CD4-positive, alpha-beta T cell treated with Interleukin-10 for 1 hour (primary cell): Measurements from ENCODE around the gene PRR3.
A peak's percentile ranks its signal among the peaks of the same experiment; 100 is the strongest.
"Not testable (repeated sequence)": the region's sequence is repeated elsewhere in the genome, so short reads cannot be mapped to it uniquely, and the experiment has no call there.

Experiments used
- DNase-seq: peaks from one replicate; pipeline ENCODE4 v3.0.0-alpha.2; 2020

PRR3 gene, protein sequence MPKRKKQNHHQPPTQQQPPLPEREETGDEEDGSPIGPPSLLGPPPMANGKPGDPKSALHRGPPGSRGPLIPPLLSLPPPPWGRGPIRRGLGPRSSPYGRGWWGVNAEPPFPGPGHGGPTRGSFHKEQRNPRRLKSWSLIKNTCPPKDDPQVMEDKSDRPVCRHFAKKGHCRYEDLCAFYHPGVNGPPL

DNA sequence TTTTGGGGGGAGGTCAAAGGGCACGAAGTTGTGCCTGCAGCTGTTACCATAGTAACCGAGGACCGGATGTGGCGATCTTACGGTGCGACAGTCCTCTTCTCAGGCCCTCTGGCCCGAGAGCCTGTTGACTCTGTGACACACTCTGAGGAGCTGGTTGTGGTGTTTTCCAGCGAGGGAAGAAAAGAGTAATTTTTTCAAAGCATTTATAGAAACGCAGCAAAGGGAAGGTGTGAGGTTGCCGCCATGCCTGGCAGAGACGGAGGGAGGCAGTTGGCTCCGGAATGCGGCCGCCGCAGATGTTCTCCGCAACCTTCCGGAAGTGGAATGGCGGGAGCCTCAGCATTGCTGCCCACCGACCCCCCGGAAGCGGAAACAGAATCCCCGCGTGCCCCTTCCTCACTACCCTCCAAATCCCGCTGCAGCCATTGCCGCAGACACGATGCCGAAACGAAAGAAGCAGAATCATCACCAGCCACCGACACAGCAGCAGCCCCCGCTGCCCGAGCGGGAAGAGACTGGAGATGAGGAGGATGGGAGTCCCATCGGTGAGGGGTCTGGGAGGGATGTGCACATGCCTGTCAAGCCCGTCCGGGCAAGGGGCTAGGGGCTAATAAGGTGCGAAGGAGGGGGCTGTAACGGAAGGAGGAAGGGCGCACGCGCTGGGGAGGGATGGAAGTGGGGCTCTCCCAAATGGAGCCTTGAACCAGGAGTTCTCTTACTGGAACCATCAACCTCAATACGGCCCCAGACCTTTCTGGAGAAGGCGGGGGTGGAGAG, at the start of gene PRR3:
TSS of gene PRR3 (plus strand) at position 390 of the 777 bp plus-strand sequence. CDS start at position 440, 50 bp downstream.
- DNase-seq: peak; percentile 93

DNA sequence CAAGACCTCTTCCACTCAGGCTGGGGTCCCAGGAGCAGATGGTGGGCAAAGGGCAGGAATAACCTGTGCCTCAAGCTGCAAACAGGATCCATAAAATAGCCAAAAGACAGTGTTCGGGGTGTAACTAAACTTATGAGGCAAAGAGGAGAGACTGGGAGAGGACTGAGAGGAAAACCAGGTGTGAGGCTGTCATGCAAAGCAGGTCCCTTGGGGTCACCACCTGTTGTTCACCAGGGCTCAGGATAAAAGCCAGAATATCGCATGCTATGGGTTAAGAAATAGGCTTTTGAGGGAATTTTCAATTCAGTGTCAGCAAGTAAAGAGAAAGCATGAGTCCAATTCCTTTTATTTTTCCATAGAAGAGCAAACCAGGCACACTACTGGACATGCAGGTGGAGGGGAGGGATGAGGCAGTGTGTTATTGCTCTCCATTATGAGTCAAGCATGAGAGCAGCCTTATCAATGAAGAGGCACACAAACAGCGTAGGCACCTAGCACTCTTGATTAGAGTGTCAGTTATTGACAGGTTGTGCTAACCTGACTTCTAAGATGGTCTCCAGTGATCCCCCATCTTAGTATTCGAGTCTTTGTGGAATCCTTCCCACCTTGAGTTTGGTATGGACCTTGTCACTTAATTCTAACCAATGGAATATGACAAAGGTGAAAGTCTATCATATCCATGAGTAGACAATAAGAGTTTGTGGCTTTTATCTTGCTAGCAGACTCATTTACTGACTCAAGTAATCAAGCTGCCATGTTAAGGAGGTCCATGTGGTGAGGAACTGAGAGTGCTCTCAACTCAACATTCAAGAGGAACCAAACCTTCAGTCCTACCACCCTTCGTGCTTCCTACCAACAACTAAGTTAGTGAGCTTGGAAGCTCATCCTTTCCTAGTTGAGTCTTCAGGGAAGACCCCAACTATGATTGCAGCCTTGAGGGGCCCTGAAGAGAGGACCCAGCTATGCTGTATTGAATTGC, 49.0 kb upstream of the PRR3 start:
- DNase-seq: no peak

DNA sequence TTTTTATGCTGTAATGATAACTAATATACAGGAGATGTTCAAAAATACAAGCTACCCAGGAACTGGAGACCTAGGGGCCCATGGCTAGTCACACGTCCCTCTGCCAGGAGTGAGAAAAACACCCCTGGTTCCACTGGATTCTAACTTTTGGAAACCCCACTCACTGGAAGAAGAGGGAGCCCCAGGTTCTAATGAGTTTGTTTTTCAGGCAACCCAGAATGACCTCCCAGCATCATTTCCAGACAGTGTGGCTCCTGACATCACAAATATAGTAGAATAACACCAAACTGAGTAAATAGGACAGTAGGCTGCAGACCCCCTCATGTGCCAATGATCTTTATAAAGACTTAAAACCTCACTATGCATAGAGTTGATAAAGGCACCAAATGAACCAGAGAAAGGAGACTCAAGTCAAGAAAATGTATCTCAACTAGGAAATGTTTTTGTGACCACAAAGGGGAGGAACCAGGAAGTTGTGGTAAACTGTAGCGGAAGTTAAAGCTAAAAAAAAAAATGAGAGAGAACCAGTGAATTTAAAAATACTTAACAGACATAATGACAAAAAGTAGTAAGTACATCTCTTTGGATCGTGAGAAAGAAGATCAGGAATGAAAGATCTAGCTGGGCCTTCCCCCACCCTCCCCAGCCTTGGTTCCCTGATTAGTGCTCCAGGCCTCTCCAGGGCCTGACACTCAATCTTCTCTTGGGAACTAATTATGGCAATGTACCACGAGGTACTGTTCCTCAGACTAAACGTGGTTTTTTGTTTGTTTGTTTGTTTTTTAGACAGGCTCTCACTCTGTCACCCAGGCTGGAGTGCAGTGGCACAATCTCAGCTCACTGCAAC, 48.0 kb upstream of the PRR3 start:
- DNase-seq: peak; percentile 78

DNA sequence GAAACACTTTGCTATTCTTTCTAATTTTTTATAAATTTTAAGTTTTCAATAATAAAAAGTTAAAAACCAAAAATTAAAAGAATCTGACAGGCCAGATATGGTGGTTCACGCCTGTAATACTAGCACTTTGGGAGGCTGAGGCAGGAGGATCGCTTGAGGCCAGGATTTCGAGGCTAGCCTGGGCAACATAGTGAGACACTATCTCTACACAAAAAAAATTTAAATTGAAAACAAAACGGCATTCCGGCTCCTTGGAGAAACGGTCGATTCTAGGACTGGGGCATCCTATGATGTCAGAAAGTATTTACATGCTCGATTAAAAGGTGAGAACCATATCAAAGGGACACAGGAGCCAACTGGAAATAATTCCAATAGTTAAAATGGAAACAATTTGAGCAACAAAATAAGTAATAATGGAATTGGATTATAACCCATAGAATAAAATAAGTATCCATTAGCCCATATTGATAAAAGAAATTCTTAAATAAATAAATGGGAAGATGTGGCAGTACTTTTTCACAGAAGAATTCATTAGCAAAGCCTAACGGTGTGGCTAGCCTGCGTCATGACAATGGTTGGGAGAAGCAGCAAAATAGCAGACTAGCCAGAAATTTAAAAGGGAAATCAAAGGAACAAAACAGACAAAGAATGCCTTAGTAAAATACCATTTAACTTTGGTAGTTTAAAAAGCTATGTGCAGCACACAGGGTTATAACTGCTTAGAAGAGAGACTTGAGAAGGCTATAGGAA, 46.5 kb upstream of the PRR3 start:
- DNase-seq: no peak

DNA sequence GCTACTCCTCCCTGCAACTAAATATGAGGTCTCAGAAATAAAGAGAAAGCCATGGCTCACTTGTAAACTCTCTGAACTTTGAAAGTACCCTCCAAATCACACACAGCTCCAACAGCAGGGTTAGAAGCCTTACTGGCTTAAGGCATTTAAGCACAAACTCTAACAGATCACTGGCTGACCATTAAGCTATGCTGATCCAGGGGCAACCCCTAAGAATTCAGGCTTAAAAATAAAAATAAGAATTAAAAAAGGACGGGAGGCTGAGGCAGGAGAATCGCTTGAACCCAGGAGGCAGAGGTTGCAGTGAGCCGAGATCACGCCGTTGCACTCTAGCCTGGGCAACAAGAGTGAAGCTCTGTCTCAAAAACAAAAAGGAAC, 45.9 kb upstream of the PRR3 start:
- DNase-seq: no peak

DNA sequence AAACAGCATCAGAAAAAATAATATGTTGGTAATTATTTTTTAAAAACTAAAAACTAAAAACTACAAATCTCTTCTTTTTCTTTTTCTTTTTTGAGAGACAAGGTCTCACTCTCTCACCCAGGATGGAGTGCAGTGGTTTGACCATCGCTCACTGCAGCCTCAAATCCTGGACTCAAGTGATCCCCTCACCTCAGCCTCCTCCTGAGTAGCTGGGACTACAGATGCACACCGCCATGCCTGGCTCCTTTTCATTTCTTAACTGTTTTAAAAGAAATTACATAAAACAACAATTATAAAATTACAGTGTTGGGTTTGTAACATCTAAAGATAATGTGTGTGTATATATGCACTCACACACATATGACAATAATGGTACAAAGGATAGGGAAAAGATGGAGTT, 43.6 kb upstream of the PRR3 start:
- no peak for DNase-seq

DNA sequence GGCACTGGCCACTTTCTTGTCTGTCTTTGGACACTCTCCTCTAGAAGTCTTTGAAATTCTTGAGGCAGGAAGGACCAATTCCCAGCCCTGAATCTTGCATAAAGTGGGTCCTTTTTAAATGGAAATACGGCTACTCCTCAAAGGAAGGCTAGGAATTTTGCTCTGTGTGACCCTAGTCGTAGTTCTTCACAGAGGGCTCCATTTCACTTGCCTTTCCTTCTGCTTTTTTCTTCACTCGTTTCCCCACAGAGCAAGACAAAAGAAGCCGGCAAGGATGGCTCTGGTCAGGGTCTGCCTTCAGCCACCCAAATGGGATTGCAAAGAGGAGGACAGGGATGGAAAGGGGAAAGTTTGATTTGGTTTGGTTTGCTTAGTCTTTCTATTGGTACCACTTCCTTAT, 42.0 kb upstream of the PRR3 start:
- no peak for DNase-seq

DNA sequence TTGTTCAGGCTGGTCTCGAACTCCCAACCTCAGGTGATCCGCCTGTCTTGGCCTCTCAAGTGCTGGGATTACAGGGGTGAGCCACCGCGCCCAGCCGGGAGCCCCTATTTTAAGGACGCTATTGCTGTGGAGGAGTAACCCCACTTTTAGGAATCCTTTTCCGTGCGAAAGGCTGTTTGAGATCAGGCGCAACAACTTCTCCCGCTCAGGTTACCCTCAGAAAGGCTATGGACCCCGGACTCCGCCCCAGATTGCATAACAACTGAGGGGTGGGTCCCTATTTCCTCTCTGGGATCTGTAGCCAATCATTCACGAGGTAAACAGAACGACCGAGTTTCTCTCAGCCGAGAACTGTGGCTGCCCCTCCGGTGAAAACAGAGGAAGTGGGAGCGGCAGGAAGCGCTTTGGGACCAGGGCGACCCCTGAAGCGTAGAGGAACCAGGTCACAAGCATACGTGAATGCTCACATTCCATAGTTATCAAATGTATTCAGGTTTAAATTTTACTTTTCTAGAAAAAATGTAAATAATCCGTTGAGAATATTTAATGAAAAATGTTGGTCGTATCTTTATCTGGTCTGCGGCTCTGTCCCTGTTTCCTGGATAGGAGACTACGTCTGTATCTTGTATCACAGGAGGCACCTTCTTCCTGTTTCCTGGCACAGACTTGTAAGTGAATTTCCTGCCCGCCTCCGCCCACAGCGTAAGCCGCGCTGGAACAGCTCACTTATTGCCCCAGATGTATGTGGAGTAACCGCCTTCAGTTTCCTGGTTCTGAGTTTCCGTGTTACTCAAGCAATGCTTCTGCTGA, 40.9 kb upstream of the PRR3 start:
- DNase-seq: peak; percentile 94

DNA sequence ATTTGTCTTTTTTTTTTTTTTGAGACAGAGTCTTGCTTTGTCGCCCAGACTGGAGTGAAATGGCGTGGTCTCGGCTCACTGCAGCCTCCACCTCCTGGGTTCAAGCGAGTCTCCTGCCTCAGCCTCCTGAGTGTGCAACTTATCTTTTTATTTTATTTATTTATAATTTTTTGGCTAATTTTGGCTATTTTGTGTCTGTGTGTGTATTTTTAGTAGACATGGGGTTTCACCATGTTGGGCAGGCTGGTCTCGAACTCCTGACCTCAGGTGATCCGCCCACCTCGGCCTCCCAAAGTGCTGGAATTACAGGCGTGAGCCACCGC, 40.4 kb upstream of the PRR3 start:
- DNase-seq: not testable (repeated sequence)

DNA sequence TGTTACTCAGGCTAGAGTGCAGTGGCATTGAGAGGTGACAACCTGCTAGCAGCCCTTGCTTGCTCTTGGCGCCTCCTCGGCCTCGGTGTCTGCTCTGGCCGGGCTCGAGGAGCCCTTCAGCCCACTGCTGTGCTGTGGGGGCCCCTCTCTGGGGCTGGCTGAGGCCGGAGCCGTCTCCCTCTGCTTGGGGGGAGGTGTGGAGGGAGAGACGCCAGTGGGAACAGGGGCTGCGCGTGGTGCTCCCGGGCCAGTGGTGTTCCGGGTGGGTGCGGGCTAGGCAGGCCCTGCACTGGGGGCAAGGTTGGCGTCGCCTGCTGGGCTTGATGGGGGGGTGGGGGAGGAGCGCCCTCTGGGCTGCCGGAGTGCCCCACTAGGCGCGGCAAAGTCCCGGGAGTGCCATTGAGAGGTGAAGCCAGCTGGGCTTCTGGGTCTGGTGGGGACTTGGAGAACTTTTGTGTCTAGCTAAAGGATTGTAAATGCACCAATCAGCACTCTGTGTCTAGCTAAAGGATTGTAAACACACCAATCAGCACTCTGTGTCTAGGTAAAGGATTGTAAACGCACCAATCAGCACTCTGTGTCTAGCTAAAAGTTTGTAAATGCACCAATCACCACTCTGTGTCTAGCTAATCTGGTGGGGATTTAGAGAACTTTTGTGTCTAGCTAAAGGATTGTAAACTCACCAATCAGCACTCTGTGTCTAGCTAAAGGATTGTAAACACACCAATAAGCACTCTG, 39.2 kb upstream of the PRR3 start:
- not testable (repeated sequence) for DNase-seq

DNA sequence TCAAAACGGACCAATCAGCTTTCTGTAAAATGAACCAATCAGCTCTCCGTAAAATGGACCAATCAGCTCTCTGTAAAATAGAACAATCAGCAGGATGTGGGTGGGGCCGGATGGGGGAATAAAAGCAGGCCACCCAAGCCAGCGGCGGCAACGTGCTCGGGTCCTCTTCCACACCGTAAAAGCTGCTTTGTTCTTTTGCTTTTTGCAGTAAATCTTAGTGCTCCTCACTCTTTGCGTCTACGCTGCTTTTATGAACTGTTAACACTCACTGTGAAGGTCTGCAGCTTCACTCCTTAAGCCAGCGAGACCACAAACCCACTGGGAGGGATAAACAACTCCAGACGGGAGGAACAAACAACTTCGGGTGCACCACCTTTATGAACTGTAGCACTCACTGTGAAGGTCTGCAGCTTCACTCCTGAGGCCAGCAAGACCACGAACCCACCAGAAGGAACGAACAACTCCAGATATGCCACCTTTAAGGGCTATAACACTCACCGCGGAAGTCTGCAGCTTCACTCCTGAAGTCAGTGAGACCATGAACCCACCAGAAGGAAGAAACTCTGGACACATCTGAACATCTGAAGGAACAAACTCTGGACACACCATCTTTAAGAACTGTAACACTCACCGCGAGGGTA, 38.5 kb upstream of the PRR3 start:
- peak; percentile 46 for DNase-seq

DNA sequence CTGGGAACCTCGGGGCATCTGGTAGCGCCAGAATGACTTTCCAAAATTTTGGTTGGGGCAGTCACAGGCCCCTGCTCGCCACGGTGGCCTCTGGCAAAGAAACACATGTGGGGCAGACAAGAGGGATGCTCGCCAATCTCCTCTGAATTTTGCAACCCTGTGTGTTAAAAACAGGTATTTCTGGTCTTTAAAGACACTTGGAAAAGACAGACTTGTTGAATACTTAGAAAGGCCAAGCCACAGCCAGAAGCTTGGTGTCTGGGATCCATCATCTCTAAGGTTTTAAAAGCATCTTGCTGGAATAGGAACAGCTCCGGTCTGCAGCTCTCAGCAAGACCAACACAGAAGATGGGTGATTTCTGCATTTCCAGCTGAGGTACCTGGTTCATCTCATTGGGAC, 36.6 kb upstream of the PRR3 start:
- no peak for DNase-seq

DNA sequence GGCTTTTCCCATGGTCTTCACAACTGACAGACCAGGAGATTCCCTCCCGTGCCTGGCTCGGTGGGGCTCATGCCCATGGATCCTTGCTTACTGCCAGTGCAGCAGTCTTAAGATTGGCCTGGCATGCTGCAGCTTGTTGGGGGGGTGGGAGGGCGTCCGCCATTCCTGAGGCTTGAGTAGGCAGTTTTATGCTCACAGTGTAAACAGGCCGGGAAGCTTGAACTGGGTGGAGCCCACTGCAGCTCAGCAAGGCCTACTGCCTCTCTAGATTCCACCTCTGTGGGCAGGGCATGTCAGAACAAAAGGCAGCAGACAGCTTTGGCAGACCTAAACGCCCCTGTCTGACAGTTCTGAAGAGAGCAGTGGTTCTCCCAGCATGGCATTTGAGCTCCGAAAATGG, 36.0 kb upstream of the PRR3 start:
- DNase-seq: not testable (repeated sequence)

DNA sequence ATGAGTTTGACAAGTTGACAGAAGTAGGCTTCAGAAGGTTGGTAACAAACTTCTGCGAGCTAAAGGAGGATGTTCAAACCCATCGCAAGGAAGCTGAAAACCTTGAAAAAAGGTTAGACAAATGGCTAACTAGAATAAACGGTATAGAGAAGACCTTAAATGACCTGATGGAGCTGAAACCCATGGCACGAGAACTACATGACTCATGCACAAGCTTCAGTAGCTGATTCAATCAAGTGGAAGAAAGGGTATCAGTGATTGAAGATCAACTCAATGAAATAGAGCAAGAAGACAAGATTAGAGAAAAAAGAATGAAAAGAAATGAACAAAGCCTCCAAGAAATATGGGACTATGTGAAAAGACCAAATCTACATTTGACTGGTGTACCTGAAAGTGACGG, 35.1 kb upstream of the PRR3 start:
- not testable (repeated sequence) for DNase-seq

DNA sequence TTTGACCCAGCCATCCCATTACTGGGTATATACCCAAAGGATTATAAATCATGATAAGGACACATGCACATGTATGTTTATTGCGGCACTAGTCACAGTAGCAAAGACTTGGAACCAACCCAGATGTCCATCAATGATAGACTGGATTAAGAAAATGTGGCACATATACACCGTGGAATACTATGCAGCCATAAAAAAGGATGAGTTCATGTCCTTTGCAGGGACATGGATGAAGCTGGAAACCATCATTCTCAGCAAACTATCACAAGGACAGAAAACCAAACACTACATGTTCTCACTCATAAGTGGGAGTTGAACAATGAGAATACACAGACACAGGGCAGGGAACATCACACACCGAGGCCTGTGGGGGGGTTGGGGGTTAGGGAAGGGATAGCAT, 30.7 kb upstream of the PRR3 start:
- DNase-seq: not testable (repeated sequence)

DNA sequence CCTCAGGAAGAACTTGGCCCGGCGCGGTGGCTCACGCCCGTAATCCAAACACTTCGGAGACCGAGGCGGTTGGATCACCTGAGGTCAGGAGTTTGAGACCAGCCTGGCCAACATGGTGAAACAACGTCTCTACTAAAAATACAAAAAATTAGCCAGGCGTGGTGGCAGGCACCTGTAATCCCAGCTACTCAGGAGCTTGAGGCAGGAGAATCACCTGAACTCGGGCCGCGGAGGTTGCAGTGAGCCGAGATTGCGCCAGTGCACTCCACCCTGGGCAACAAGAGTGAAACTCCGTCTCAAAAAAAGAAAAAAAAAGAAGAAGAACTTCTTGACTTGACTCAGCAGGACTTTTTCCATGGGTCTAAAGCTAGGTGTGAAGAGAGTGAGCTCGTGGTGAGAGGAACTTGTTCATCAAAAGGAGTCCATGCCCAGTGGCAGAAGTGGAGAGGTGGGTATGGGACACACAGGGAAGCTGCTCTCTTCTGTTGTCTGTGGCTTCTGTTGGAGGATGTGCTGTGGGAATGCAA, 27.7 kb upstream of the PRR3 start:
- peak; percentile 39 for DNase-seq

DNA sequence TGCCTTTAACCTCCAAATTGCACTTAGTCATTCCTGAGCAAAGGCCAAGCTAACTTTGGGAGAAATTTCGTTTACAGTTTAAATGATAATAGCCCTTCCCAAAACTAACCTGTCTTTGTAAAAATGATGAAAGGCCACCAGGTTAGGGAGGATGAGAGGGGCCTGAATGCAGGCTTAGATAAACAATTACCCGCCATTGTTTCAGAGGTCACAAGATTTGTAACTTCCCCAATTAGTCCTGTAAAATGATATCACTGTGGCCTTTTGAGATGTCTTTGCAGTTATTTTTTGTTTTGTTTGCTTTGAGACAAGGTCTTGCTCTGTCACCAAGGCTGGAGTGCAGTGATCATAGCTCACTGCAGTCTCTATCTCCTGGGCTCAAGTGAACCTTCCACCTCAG, 27.1 kb upstream of the PRR3 start:
- DNase-seq: no peak

DNA sequence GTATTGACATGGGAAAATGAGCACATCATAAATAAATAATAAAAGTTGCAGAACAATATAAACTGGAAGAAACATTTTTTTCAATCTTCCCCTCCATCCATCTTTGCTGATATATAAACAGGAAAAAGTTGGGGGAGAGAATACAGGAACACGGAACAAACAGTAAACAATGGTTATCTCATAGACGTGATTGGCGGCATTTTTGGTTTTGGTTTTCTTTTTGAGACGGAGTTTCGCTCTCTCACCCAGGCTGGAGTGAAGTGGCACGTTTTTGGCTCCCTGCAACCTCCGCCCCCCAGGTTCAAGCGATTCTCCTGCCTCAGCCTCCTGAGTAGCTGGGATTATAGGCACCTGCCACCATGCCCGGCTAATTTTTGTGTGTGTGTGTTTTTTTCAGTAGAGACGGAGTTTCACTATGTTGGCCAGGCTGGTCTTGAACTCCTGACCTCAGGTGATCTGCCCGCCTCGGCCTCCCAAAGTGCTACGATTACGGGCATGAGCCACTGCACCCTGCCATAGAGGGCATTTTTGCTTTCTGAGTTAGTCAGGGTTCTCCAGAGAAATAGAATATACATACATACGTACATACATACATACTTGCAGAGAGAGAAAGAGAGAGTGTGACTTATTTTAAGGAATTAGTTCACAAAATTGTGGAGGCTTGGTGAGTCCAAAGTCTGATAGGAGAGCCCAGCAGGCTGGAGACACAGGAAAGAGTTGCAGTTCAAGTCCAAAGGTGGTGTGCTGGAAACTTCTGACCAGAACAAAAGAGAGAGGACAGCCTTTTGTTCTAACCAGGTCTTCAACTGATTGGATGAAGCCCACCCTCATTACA, 23.4 kb upstream of the PRR3 start:
- peak; percentile 54 for DNase-seq

DNA sequence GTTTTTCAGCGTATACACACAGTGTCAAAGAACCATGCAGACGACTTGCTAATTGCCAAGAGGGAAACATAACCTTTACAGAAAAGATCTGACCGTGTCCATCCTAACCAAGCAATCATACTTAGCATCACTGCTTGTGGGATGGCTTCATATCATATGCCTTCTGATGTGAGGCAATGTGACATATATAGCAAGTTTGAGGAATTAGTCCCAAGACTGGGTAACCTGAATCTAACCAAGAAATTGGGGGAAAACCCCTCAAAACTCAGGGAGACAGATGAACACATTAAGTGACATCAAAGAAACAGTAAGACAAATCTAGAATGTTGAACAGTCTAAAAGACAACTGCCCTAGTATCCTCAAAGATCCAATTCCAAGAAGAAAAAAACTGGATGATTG, 19.2 kb upstream of the PRR3 start:
- no peak for DNase-seq
